HFF-Myc (cell line): ENCODE data around the gene SLC1A7.

Source experiments
- DNase-seq: peaks from one replicate; pipeline ENCODE4 v3.0.0-alpha.2; 2011; ENCODE audit warnings: low read depth; ENCODE audit errors: extremely low read depth
- H3K4me3 ChIP-seq: replicated peaks from 2 replicates; pipeline ENCODE4 v1.5.1; 2011; ENCODE audit warnings: low read depth, mild to moderate bottlenecking, control low read depth, low read length
- TF ChIP-seq, protein P1 (sequence below): IDR thresholded peaks from 2 replicates; pipeline ENCODE4 v1.5.1; 2012; ENCODE audit warnings: mild to moderate bottlenecking, low read depth, low read length, control low read depth; ENCODE audit errors: missing control alignments

SLC1A7 gene

DNA sequence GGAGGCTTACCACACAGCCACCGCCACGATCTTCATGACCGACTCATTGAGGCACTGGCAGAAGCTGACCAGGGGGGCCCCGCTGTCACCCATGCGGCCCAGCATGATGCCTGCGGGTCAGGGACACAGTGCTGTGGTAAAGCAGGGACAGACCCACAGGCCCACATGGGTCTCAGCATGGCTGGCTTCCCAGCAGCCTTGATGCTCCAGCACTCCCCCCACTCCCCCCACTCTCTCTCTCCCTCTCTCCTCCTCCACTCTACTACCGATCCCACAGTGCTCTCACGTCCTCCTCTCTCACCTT is 49.0 kb downstream of the SLC1A7 start:
- no peak overlapping the region for H3K4me3 ChIP-seq
- no peak for DNase-seq
- TF ChIP-seq, protein P1, sequence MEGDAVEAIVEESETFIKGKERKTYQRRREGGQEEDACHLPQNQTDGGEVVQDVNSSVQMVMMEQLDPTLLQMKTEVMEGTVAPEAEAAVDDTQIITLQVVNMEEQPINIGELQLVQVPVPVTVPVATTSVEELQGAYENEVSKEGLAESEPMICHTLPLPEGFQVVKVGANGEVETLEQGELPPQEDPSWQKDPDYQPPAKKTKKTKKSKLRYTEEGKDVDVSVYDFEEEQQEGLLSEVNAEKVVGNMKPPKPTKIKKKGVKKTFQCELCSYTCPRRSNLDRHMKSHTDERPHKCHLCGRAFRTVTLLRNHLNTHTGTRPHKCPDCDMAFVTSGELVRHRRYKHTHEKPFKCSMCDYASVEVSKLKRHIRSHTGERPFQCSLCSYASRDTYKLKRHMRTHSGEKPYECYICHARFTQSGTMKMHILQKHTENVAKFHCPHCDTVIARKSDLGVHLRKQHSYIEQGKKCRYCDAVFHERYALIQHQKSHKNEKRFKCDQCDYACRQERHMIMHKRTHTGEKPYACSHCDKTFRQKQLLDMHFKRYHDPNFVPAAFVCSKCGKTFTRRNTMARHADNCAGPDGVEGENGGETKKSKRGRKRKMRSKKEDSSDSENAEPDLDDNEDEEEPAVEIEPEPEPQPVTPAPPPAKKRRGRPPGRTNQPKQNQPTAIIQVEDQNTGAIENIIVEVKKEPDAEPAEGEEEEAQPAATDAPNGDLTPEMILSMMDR = no peak

DNA sequence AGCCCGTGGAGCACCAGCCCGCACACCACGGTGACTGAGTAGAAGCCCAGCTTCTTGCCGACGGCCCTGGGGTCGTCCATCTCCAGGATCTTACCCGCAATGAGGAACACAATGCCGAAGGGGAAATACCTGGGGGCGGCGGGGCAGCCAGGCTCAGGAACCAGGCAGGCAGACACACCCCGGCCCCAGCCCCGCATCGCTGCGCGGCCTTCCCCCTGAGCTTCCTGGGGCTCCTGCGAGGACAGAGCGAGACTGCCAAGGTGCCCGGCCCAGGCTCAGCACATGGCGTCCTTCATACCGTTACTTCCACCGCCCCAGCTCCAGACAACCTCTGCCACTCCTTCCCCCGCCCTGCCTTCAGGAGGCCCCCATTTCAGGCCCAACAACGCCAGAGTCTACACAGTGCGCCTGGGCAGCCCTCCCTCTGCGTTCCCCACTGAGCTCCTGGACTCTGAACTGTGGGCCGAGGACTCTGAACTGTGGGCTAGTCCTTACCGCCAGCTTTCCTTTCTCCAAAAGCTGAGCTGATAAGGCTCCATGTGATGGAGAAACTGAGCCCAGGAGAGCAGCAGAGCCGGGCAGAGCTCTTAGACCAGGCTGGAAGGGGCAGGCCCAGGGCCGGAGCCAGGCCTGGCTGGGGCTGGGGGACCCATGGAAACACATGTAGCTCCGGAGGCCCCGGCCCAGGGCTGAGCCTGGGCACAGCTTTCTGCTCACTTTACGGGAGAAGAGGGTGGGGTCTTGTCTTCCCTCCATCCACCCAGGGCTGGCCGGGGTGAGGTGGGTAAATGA is 49.6 kb downstream of the SLC1A7 start:
- DNase-seq = no peak
- TF ChIP-seq, protein P1 = no peak
- no peak overlapping the region for H3K4me3 ChIP-seq

DNA sequence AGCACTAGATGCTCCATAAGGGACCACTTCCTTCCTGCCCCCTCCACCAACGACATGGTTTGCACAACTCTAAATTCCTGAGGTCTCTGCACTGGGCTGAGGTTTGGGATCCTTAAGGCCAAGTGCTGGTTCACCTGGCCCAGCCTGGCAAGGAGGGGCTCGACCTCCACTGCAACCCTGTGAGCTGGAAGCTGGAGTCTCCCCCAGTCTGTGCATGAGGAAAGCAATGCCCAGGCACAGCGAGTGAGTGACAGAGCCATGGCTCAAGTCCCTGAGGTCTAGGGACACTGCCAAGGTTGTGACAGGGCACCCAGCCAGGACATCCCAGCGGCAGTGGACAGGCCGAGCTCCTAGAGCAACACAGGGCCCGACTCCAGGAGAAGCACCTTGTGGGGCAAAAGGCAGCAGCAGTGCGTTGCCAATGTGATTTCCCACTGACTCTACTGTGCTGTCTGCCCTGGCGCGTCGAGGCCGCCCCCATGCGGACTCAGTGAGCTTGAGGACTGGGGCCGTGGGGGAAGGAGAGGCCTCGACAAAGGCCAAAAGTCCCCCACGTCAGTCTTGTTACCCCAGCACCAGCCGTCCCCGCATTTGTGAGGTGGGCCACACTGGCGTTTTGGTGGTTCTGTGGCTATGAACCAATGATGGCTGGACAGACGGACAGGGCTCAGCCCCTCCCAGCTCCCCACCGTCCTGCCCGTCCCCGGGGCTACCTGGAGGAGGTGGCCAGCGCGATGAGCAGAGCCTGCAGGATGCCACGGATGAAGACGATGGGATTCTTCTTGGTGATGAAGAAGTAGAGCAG is 50.4 kb downstream of the SLC1A7 start:
- H3K4me3 ChIP-seq = no peak overlapping the region
- DNase-seq = no peak
- TF ChIP-seq, protein P1 = no peak

DNA sequence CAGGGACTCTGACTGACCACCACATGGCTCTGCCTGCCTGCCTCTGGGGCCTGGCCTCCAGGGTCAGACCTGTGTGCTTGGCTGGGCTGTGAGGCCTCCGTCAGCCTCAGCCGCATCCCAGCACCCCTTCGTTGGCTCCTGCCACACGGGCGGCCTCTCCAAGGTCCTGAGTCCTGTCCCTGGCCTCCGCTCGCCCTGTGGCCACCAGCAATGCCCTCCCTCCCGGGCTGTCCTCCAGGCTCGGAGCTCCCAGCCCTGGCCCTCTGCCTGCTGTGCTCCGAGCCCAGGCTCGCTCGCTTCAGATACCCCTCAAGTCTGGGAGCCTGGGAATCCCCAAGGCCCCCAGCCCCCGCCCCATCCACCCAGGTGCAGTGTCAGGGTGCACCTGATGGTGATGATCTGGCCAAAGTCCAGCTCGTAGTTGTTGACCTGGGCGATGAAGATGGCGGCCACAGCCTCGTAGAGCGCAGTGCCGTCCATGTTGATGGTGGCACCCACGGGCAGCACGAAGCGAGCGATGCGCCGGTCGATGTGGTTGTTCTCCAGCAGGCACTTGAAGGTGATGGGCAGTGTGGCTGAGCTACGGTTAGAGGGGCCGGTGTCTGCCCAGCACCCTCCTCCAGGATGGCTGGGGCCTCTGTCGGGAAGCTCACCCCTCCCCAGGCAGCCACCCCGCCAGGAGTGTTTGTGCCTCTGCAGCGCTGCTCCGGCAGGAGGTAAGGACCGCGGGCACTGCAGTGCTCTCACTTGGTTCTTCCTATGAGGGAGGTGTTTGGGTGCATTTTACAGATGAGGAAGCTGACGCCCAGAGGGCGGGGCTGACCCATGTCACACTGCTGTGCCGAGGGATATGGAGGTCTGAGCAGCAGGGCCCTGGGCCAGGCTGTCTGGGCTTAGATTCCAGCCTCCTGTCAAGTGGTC is 52.0 kb downstream of the SLC1A7 start:
- H3K4me3 ChIP-seq = no peak overlapping the region
- TF ChIP-seq, protein P1 = no peak
- no peak for DNase-seq

DNA sequence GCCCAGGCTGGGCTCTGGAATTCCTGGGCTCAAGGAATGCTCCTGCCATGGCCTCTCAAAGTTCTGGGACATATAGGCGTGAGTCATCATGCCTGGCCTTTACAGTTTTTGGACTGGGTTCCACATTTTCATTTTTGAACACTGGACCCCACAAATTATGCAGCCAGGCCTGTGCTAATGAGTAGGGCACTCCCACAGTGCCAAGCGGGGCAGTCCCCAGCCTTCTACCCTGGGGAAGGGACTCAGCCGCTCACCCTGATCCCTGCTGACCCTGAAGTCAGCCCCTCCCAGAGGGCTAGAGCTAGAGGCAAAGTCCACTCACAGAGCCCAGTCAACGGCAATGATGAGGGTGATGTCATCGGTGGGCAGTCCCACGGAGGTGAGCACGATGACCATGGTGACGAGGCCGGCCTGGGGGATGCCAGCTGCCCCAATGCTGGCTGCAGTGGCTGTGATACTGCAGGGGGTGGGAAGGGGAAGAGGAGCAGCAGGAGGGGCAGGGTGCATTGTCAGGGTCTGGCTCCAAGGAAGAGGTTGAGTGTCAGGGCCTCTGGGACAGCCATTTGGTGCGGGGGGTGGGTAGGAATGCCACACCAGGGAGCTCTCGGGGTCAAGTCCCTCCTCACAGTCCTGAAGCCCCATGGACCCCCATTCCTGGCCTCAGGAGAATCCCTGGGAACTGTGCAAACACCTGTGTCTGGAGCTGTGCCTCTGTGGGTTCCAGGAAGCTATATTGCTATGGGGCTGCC is 52.8 kb downstream of the SLC1A7 start:
- TF ChIP-seq, protein P1 = no peak
- no peak for DNase-seq
- H3K4me3 ChIP-seq = no peak overlapping the region
